ENCODE measurements around the gene ARHGAP19. TPM values are rescaled to one million over a fixed set of nuclear protein-coding genes. Genes with fewer than 3 reads are reported as not detected.

ARHGAP19 gene
- total and polyA plus RNA-seq, 2 of the 8 experiments (the other 6 are each of a cell fraction or from before 2014, with no cell fraction given), result 13.3 to 32.1 TPM

DNA sequence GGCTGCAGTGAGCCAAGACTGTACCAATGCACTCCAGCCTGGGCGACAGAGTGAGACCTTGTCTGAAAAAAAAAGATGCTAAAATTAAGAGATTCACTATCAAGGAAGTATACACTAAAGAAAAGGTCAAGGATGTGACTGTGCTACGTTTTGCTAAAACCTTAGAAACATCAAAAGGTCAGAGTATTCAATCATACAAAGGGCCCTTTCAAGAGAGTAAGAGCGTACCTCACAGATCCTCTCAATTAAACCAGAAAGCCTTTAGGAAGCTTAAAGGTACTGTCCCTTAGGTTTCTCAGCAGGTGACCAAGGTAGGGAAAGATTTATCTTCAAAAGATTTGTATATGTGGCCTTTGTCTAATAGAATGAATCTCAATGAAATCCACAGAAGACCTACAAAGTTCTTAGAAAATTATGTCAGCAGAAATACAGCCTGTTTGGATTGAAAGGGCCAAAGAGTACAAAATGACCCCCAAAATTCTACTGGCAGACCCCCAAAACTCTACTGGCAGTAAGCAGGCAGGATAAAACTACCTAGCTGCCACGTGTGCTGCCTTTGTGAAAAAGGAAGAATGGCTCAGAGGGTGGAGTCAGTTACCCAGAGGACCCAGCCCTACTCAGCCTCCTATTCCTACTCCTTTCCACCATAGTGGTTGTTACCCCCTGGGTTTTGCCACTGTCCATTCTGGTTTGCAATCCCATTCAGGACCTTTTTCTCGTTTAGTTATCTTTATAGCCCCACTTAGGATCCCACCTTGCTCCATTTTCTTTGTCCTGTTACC lies 36.7 kb downstream of the ARHGAP19 start (continued):
- TF ChIP-seq RNF2 (IDR thresholded peaks at IDR 0.05; ENCODE audit: borderline replicate concordance, low read depth, low read length, missing control alignments, poor library complexity, severe bottlenecking) (no peak), ZNF274 (IDR thresholded peaks at IDR 0.05; ENCODE audit: borderline replicate concordance, extremely low read depth, low read length) (no peak)
